Loucy (cell line): ENCODE measurements around the gene KDM4B.

ENCODE experiments used
- CTCF ChIP-seq: fragments of 200-600 bp; sonication (generic); conservative IDR thresholded peaks from 2 replicates; pipeline ENCODE4 v1.5.1; 2014; ENCODE audit warnings: mild to moderate bottlenecking, antibody characterized with exemption, low read length
- EZH2phosphoT487 ChIP-seq: fragments of 200-600 bp; IDR thresholded peaks from 2 replicates; pipeline ENCODE4 v1.6.1; 2018; ENCODE audit warnings: antibody characterized with exemption, mild to moderate bottlenecking, moderate library complexity, borderline replicate concordance

DNA sequence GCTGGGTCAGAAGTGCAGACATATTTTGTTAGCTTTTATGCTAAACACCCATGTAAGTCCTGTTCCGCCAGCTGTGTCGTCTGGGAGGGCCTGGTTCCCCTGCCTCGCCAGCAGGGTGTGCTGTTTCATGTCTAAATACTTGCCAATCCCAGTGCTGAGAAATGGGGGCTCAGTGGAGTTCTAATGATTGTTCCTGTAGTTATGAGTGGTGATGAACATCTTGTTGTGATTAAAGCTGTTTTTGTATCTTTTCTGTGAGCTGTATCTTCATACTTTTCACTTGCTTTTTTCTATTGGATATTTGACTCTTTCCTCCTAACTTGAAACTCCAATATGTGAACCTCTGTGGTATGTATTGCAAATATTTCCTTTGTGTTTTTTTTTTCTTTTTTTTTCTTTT is 32.7 kb downstream of the KDM4B start:
- TF ChIP-seq CTCF (peak; percentile 76), EZH2phosphoT487 (no peak)
